Activated T-cell treated with anti-CD3 and anti-CD28 coated beads for 1 hour (primary cell): ENCODE data around the gene PPP1R14D.
A peak's percentile ranks its signal among the peaks of the same experiment; 100 is the strongest.
"Not testable (repeated sequence)": the region's sequence is repeated elsewhere in the genome, so short reads cannot be mapped to it uniquely, and the experiment has no call there.

Source experiments
- DNase-seq: peaks from one replicate; pipeline ENCODE4 v3.0.0-alpha.2; 2020; ENCODE audit warnings: low read depth

Gene PPP1R14D, protein sequence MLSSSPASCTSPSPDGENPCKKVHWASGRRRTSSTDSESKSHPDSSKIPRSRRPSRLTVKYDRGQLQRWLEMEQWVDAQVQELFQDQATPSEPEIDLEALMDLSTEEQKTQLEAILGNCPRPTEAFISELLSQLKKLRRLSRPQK

DNA sequence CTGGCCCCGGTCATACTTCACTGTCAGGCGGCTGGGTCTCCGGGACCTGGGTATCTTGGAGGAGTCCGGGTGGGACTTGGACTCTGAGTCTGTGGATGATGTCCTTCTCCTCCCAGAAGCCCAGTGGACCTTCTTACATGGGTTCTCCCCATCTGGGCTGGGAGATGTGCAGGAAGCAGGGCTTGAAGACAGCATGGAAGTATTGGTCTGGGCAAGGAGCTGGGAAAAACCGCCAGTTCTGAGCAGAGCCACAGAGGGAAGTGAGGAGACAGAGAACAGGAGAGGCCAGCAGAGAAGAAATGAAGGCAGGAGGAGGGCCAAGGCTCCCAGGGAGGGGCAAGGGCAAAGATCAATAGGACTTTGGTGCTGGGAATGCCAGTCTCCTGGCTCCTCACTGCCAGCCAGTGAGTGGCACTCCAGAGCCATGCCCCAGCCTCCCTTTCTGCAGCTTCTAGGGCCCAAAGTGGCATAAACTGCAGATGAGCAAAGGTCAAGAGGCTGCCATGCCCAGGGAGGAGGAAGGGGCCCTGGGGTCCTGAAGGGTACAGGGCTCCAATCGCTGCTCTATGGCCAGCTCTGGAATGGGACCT lies at the start of gene PPP1R14D:
Gene PPP1R14D (minus strand): TSS at position 262 of the 590 bp plus-strand sequence. CDS start 67 bp downstream, at position 195.
- no peak for DNase-seq

DNA sequence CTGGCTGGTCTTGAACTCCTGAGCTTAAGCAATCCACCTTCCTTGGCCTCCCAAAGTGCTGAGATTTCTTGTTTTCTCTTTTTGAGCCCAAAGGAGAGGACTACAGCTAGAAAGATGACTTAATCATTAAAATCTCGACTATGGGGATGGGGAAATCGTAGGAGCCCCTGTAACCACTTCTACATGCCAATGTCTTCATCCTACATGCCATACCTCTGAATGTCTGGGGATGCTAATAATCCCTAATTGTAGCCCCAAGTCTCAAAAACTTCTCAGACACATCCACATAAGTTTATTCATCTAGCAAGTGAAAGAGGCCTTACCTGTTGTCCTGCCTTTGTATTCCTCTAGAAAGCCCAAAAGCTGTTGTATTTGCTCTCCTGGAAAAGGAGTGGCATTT lies 49.2 kb upstream of the PPP1R14D start:
- no peak for DNase-seq

DNA sequence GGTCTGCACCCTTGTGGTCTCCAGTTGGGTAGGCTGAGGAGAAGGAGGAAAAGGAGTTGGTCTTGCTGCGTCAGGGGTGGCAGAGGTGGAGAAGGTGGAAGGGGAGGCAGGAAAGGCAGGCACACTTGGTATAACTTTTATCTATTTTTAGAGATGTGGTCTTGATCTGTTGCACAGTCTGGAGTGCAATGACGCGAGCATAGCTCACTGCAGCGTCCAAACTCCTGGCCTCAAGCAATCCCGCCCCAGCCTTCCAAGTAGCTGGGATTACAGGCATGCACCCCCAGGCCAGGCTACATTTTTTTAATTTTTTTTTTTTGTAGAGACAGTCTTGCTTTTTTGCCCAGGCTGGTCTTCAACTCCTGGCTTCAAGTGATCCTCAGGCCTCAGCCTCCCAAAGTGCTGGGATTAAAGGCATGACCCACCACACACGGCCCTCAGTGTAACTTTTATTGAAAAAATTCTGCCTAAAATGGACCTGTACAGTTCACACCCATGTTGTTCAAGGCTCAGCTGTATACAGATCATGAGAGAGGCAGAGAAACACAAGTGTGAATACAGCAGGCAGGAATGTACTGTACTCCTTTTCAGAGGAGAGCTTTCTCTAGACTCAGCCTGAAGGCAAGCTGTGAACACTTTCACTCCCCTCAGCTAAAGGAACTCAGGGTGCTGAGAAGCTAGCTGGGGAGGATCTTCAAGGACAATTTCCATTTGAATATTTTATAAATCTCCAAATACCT lies 47.7 kb upstream of the PPP1R14D start:
- DNase-seq = no peak

DNA sequence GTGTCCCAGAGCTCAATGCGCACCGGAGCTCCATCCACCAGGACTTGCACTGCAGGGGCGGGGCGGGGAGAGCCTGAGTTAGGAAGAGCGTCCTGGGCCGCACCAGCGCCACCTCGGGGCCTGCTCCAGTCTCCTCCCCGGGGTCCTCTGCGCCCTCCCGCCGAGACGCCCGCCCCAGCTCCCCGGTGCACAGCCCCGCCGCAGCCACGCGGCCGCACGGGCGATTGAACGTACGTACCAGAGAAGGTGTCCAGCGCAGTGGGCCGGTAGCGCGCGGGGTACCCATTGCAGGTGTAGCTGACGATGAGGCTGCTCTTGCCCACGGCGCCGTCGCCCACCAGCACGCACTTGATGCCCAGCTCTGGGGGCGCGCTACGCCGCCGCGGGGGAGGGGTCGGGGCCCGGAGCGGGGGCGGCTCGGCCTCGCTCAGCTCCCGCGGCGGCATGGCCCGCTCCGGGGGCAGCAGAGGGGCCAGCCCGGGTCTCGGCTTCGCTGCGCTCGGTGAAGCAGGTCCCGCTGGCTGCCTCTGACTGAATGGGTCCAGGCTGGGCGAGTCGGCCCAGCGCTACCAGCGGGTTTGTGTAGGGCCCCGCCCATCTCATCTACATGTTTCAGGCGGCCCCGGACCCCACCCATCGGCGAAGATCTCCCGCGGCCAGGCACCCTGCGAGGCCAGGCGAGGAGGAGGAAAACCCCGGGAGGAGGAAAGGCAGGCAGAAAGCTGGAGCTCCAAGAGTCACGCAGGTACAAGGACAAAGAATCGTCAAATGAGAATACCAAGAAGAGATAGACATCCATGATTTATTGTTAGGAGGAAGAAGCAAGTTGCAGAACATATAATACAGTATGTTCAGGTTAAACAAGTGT lies 45.4 kb upstream of the PPP1R14D start, which contains the start of gene RHOV:
Gene RHOV (minus strand): TSS at position 541 of the 868 bp plus-strand sequence. CDS start 95 bp downstream, at position 446.
- DNase-seq = peak; percentile 43

DNA sequence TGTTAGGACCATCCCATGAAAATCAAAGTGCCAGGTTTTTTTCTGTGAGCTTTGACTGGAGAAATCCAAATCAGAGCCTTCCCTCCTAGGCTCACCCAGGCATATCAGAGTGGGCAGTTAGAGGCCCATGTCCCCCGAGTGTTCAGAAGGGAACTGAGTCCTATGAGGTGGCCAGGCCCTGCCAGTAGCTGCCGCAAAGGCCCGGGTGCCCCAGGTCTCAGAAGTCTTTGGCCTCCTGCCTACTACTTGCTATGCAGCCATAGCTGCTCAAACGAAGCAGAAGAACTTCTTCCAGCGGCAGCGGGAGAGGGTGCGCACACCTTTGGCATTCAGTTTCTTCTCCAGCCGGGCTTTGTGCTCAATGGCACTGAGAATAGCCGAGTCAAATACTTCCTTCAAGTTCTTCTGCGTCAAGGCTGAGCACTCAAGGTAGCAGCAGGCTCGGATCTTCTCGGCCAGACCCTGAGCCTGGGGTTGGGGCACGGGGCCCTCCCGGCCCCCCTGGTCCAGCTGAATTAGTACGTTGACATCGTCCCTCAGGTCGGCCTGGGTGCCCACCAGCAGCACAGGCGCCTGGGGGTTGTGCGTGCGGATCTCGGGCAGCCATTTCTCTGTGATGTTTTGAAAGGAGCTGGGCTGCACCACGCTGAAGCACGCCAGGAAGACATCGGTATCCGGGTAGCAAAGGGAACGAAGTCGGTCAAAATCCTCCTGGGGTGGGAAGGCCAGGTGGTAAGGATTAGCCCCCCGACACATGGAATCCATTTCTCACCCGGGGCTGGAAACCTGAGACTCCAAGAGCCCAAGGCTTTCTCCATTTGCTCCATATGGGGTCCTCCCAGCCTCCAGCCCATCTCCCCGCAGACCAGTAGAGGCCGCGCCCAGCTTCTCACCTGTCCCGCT lies 44.5 kb upstream of the PPP1R14D start:
- DNase-seq = no peak

DNA sequence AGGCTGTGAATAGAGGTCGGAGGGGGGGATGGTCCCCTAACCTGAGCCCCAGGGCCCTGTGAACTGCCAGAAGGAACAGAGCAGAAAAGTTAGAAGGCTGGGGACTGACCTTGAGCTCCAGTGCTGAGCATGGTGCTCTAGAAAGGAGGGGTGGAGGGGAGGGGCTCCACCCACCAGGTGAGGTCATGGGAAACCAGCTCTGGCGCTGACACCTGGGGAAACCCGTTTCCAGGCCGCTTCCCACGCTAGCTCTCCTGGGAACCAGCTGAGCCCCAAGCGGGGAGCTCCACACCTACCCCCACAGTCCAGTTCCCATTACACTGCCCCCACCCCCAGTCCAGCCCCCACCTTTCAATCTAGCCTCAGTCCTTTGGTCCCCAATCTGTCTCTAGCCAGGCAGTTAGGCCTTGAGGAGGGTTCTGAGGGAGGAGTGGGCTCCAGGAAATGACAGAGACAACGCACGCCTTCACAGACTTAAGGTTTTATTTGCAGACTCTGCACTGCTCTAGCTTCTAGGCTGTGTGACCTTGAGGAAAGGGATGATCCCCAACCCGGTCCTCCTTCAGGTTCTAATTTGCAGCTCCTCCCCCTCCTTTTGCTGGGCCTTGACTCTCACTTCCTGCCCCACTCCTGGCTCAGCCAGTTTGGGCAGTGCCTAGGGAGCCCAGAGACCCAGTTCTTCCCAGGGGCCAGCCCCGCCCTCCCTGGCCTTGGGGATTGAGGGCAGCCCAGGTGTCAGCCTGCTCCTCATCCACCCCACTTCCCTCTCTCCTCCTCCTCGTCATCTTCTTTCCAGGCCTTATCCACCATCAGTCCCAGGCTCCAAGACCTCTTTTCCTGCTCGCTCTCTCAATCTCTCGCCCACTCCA lies 43.5 kb upstream of the PPP1R14D start:
- DNase-seq = no peak

DNA sequence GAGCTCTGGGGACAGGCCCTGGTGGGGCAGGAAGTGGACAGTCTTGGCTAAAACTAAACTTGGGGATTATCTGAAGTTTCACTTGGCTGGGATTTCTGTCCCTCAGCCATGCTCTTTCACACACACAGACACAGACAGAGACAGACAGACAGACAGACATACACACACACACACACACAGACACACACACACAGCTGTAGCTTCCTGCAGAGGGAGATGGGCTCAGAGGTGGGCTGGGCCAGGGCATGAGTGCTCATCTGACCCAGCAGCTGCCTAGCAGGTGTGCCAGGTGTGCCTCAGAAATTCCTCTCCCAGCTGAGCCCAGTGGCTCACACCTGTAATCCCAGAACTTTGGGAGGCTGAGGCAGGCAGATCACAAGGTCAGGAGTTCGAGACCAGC lies 42.2 kb upstream of the PPP1R14D start:
- DNase-seq = no peak

DNA sequence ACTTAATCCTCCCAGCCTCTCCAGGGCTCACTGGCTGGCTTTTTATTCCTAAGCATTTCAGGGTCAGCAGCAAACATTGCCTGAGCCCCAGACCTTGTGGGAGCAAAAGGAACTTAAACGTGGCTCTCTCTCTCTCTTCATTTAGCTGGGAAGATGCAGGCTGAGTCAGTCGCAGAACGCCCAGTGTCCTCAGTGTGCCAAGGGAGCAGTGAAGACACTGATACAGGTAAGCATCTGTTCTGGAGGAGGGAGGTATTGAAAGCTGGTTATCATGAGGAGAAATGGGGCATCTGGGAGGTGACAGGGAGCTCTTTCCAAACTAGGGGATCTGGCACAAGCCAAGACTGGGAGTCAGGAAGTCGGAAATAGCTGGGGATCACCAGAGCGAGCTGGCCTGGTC lies 41.2 kb upstream of the PPP1R14D start:
- DNase-seq = no peak

DNA sequence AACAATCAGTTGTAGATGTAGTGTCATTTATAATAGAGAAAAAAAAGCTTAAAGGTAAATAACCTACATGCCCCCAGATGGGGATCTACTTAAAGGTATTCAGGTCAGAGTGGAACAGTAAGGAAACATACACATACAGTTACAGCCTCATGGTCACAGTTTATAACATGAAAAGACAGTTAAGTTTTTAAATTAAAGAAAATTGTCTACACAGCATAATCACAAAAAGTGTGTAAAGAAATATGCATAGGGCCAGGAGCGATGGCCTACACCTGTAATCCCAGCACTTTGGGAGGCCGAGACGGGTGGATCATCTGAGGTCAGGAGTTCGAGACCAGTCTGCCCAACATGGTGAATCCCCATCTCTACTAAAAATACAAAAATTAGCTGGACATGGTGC lies 38.7 kb upstream of the PPP1R14D start:
- DNase-seq = no peak

DNA sequence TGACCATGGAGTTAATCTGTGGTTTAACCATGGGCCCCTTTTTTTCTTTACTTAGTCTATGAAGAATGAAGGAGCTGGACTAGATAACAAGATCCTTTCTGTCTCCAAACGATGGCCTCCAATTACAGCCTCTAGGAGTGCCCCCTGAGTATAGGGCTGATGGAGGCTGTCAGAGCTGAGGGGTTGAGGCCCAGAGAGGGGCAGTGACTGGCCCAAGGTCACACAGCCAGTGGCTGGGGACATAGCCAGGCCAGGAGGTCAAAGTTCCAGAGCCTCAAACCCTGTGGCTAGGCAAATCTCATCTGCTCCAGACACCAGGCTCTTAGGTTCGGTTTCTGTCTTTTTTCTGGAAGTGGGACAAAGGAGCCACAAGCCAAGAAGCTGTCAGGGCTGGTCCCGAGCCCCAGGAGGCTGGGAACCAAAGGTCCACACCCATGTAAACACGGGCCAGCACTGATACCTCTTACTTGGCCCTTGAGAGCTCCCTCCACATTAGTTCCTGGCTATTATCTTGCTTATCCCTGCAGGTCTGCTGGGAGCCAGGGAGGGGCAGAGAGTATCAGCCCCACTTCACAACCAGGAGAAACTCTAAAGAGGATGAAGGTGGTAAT lies 35.3 kb upstream of the PPP1R14D start:
- no peak for DNase-seq

DNA sequence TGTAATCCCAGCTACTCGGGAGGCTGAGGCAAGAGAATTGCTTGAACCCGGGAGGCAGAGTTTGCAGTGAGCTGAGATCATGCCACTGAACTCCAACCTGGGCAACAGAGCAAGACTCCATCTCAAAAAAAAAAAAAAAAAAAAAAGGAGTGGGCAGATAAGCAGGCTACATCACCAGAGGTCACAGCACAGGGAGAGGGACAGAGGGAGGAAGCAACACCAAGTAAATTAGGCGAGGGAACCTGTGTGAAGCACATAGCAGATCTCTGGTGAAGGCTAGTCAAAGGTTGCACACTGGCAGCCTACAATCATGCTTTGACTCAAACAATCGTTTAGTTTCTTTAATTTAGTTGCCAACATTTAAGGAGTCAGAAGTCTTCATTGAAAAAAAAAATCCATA lies 32.6 kb upstream of the PPP1R14D start:
- not testable (repeated sequence) for DNase-seq

DNA sequence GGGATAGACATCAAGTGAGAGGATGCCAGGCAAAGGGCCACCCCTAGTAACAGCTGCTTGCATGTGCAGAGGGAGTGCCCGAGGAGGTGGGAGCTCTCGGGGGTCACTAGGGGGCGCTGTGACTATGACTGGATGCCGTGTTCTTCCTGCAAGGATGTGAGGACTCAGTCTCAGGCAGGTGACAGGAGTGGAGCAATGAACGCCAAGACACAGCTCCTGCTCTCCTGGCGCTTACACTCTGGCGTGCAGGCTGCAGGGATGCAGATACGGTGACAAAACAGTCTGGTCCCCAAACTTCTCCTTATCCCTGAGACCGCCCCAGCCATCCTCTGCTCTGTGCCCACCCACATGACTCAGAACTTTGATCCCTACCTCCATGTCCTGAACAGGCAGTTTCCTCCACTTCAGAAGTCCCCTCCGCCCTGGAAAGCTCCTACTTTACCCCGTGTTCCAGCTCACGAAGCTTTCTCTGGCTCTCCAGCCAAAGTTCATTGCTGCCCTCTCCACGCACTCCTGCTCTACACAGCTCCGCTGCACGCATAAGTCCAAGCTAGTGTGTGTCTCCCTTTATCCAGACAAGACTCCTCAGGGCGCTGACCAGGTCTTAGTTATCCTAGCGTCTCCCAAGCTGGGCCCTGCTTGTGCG lies 30.8 kb upstream of the PPP1R14D start:
- peak; percentile 81 for DNase-seq

DNA sequence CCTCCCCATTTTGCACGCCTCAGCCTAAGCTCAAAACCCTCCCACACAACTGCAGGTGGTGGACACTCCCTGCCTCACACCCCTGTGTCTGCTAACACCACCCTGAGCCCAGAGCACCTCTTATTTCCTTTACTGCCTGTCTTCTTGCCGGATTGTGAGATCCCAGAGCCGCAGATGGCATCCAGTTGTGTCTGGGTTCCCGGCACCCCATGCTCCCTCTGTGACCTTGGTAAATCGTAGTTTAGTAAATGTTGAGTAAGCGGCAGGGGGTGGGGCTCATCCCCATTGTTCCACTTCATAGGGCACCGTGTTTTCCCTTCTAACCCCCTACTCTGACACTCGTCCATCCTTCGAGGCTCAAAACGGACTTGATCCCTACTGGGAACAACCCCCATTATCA lies 30.2 kb upstream of the PPP1R14D start:
- no peak for DNase-seq

DNA sequence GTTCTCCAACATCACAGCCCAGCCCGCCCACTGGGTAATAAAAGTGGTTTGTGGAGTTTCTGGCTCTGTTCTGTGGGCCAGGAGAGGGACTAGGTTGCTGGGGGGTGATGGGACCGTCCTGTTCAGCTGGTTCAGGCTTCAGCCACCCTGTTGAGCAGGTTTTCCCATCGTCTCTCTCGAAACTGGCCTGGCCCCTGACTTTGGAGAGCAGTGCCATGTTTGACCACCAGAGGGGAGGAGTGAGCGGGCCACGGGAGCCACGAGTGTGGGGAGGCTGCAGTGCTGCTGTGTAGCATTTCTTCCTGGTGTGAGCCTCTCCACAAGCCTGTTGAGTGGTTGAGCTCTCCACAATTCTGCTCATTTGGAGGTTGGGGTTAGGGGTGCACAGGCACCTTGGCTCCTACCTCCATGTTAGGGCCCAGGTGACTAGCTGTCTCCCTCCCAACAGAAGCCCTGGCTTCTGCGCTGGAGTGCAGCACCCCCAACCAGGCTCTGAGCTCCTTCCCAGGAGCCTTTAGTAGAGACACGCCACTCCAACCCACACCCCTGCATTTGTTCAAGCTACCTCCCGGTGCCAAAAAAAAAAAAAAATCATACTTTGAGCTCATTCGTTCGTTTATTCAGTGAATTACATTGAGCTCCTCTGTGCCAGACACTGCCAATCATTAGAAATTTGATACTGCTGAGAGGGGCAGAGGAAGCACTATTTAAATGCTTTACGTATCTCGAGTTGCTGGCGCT lies 29.3 kb upstream of the PPP1R14D start:
- DNase-seq = peak; percentile 77

DNA sequence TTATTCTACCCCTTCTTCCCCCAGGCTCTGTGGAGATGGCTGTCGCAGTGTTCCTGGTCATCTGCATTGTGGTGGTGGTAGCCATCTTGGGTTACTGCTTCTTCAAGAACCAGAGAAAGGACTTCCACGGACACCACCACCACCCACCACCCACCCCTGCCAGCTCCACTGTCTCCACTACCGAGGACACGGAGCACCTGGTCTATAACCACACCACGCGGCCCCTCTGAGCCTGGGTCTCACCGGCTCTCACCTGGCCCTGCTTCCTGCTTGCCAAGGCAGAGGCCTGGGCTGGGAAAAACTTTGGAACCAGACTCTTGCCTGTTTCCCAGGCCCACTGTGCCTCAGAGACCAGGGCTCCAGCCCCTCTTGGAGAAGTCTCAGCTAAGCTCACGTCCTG lies 28.2 kb upstream of the PPP1R14D start:
- no peak for DNase-seq

DNA sequence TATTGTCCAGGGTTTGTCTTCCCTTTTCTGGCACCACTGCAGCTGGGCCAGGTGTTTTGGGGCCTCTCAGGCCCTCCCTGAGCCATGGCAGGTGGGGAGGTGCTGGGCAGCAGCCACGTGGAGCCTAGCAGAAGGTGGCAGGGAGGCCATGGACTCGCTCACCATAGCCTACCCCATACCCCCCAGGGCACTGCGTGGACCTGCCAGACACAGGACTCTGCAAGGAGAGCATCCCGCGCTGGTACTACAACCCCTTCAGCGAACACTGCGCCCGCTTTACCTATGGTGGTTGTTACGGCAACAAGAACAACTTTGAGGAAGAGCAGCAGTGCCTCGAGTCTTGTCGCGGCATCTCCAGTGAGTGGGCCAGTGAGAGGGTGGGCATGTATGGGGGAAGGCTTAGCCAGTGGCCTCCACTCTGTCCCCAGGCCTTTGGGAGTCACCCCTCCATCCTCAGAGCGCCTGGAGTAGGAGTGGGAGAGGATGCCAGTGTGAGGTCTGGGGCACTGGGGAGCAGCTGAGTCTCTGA lies 27.3 kb upstream of the PPP1R14D start:
- DNase-seq = no peak

DNA sequence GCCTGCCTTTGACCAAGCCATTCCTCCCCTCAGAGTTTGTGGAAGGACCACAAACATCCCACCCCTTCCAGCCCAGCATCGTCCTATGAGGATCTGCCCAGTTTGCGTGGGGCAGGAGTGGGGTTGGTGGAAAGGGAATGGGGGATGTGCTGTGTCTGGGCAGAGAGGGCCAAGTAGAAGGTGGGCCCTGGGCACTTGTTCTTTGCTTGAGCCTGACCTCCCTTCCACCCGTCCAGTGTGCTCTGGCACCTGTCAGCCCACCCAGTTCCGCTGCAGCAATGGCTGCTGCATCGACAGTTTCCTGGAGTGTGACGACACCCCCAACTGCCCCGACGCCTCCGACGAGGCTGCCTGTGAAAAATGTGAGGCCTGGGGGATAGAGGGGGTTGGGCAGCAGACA lies 25.7 kb upstream of the PPP1R14D start:
- no peak for DNase-seq

DNA sequence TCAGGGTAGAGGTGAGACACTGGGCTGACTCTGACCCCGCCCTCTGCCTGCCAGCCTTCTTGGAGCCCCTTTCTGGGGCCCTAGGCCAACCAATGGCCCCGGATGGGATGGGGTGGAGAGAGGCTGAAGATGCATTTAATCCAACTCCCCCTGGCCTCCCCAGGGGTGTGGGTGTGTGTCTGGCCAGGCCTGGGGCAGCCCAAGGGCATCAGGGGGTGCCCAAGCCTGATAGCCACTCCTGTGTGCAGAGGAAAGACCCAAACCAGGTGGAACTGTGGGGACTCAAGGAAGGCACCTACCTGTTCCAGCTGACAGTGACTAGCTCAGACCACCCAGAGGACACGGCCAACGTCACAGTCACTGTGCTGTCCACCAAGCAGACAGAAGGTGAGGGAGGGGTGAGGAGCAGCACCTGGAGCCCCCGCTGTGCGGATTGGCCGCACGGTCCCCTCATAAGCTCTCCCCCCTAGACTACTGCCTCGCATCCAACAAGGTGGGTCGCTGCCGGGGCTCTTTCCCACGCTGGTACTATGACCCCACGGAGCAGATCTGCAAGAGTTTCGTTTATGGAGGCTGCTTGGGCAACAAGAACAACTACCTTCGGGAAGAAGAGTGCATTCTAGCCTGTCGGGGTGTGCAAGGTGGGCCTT lies 24.9 kb upstream of the PPP1R14D start:
- DNase-seq = no peak
